ENCODE data around the gene SERPINA3.

DNA sequence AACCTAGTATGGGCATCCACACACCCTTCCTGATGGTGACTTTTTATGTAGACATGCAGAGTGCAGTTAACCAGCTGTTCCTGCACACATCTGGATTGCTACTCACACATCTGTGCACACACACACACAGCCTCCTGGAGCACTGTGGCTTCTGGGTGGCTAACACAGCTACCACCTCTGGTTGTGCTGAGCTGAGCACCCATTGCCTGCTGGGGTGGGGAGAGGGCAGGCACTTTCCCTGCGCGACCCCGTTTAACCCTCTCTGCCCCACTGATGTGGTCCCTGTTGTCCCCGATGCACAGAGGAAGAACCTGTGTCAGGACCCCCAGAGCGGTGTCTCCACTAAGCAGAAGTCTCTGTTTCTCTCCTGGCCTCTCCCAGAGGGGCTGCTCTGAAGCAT is 14.4 kb upstream of the SERPINA3 start:
- TF ChIP-seq, protein P1, sequence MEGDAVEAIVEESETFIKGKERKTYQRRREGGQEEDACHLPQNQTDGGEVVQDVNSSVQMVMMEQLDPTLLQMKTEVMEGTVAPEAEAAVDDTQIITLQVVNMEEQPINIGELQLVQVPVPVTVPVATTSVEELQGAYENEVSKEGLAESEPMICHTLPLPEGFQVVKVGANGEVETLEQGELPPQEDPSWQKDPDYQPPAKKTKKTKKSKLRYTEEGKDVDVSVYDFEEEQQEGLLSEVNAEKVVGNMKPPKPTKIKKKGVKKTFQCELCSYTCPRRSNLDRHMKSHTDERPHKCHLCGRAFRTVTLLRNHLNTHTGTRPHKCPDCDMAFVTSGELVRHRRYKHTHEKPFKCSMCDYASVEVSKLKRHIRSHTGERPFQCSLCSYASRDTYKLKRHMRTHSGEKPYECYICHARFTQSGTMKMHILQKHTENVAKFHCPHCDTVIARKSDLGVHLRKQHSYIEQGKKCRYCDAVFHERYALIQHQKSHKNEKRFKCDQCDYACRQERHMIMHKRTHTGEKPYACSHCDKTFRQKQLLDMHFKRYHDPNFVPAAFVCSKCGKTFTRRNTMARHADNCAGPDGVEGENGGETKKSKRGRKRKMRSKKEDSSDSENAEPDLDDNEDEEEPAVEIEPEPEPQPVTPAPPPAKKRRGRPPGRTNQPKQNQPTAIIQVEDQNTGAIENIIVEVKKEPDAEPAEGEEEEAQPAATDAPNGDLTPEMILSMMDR (IDR thresholded peaks at IDR 0.05): no peak
- no peak for TF ChIP-seq POLR2A (IDR thresholded peaks at IDR 0.05)
